GM19035 (cell line): ENCODE data around the gene PCGF3.

Experiments used
- ATAC-seq: cut with Tn5 transposase; IDR thresholded peaks from one replicate; pipeline ENCODE4 v1.9.1; 2021; ENCODE audit not compliant: unreplicated experiment

Gene PCGF3, protein sequence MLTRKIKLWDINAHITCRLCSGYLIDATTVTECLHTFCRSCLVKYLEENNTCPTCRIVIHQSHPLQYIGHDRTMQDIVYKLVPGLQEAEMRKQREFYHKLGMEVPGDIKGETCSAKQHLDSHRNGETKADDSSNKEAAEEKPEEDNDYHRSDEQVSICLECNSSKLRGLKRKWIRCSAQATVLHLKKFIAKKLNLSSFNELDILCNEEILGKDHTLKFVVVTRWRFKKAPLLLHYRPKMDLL

DNA sequence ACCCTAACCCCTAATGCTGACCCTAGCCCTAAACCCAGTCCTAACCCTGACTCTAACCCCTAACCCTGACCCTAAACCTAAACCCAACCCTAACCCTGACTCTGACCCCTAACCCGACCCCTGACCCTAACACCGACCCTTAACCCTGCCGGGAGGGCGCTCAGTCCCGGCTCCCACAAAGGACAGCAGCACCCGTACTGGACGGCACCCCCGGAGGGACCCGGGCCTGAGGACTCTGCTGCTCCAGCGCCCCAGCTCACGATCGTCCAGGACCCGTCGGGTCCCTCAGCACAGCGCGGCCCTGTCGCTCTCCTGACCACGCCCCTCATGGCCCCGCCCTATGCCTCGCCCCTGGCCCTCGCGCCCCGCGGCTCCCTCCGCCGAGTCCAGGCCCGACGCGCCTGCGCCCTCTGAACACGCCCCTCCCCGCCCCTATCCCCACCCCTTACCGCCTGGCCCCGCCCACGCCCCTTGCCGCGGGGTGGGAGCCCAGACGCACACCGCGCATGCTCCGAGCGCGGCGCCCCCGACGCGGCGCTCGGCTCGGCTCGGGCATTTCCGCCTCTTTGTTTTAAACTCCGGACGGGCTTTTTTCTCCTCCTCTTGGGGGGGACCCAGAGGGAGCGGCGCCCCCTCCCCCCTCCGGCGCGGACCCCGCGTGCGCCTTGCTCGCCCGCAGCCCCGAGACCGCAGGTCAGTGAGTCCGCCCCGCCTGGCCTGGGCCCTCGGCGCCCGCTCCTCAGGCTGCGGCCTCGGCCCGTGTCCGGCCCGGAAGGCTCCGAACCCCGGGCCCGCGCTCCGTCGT lies at the start of gene PCGF3:
Gene PCGF3 (plus strand): TSS at position 555 of the 805 bp plus-strand sequence. CDS start 27,849 bp downstream, outside the sequence.
- peak; percentile 94 for ATAC-seq

DNA sequence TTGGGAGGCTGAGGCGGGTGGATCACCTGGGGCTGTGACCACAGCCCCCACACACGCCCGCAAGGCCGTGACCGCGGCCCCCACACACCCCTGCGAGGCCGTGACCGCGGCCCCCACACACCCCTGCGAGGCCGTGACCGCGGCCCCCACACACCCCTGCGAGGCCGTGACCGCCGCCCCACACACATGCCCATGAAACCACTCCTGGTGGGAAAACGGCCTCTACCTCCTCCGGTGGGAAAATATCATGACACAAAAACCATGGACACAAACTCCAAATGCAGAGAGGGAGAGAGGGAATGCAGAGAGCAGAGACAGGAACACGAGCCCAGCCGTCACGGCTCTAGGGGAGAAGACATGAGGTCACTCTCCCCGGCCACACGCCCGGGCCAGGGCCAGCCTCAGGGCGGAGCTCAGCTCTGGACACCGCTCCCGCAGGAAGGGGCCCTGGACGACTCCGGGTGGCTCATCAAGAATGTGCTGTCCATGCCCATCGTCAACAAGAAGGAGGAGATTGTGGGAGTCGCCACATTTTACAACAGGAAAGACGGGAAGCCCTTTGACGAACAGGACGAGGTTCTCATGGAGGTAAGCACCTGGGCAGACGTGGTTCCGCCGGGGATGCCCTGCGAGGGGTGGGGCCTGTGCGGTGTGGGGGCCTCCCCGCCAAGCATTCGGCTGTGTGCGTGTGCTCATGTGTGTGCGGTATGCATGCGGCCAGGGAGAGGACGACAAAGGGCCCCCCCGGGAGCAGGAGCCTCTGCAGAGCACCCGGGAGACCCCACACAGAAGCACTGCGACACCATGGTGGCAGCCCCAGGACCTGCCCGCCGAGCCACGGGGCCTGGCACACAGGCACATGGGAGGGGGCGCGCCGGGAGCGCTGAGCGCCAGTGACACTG lies 48.9 kb upstream of the PCGF3 start:
- ATAC-seq = no peak

DNA sequence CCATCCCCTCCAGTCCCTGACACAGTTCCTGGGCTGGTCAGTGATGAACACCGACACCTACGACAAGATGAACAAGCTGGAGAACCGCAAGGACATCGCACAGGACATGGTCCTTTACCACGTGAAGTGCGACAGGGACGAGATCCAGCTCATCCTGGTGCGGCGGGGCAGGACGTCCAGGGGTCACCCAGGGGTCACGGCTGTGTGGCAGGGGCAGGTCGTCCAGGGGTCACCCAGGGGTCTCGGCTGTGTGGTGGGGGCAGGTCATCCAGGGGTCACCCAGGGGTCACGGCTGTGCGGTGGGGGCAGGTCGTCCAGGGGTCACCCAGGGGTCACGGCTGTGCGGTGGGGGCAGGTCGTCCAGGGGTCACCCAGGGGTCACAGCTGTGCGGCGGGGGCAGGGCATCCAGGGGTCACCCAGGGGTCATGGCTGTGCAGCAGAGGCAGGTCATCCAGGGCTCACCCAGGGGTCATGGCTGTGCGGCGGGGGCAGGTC lies 48.2 kb upstream of the PCGF3 start:
- no peak for ATAC-seq

DNA sequence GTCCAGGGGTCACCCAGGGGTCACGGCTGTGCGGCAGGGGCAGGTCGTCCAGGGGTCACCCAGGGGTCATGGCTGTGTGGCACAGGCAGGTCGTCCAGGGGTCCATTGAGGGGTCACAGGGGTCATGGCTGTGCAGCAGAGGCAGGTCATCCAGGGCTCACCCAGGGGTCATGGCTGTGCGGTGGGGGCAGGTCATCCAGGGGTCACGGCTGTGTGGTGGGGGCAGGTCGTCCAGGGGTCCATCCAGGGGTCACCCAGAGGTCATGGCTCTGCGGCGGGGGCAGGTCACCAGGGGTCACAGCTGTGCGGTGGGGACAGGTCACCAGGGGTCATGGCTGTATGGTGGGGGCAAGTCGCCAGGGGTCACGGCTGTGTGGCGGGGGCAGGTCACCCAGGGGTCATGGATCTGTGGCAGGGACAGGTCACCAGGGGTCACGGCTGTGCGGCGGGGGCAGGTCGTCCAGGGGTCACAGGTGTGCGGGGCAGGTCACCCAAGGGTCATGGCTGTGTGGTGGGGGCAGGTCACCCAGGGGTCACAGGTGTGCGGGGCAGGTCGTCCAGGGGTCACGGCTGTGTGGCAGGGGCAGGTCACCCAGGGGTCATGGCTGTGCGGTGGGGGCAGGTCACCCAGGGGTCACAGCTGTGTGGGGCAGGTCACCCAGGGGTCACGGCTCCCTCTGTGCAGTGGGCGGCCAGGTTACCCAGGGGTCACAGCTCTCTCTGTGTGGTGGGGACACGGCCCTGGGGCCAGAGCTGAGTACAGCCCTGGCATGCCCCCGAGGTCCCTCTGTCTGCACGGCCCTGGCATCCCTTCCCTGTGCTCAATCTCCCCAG lies 47.6 kb upstream of the PCGF3 start:
- ATAC-seq = no peak

DNA sequence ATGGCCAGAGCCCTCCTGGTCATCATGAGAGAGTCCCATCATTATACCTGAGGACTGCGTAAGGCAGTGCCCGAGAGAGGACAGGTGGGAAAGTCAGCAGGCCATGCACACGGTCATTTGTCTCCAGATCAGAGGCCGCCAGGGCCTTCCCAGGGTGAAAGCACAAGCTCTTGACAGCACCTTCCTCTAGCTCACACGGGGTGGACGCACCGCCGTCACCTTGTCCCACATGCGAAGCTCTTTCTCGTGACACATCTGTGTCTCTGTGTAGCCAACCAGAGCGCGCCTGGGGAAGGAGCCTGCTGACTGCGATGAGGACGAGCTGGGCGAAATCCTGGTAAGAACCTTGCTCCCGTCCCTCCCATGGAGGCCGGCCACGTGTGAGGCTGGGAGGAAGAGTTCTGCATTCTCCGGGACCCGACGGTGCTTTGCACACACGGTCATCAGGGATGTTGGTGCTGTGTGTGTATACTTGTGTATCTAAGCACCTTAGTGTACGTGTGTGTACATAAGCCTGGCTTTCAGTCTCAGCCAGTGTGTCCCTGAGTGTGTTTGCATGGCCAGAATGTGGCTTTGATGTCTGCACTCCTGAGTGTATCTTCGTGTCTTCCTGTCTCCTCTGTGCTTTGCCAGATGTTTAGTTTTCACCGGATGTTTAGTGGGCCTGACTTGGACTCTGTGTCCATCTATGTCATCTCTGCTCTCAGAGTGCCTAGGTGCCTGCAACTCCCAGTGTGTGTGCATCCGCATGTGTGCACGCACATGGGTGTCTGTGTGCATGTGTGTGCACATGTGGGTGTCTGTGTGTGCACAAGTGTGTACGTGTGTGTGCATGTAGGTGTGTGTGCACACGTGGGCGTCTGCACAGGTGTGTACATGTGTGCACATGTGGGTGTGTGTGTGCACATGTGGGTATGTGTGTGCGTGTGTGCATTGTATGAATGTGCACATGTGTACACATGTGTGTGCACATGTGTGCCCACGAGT lies 46.7 kb upstream of the PCGF3 start:
- ATAC-seq = no peak

DNA sequence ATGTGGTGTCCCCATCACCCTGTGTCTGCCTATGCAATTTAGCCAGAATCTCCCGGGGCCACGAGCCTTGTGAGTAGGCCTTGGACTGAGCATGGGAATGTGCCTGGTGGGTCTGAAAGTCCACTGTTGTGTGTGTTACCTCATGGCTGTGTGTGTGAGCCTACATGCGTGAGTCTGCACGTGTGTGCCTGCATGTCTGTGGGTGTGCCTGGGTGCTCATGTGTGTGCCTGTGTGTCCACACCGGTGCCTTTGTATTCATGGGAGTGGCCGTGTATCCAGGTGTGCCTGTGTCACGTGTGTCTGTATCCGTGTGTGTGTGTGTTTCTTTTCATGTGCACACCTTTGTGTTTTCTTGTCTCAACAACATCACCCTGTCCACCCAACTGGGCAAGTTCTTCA lies 45.8 kb upstream of the PCGF3 start:
- no peak for ATAC-seq

DNA sequence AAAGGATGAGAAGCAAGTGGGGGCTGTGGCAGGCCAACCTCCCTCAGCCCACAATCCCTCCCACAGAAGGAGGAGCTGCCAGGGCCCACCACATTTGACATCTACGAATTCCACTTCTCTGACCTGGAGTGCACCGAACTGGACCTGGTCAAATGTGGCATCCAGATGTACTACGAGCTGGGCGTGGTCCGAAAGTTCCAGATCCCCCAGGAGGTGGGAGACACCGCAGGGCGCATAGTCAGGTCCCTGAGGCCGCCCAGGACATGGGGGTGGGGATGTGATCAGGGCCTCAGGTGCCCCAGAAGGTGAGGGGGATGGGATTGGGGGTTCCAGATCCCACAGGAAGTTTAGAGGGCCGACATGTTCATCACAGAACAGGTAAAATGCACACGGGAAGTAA lies 45.2 kb upstream of the PCGF3 start:
- no peak for ATAC-seq

DNA sequence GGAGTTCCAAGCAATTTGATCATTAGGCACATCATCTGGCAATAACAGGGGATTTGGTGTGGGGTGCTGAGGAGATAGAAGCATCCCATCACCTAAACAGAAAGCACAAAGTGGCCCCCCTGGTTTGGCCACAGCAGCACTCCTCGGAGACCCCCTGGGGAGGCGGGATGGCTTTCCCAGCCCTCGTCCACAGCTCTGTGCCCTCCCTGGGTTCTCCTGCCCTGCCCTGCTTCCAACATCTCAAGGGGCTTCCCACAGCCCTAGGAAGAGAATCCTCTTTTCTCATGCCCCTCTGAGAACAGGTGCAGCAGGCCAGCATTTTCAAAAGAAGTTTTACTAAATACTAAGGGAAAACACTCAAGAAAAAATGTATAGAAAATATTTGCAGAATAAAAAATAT lies 44.4 kb upstream of the PCGF3 start:
- no peak for ATAC-seq

DNA sequence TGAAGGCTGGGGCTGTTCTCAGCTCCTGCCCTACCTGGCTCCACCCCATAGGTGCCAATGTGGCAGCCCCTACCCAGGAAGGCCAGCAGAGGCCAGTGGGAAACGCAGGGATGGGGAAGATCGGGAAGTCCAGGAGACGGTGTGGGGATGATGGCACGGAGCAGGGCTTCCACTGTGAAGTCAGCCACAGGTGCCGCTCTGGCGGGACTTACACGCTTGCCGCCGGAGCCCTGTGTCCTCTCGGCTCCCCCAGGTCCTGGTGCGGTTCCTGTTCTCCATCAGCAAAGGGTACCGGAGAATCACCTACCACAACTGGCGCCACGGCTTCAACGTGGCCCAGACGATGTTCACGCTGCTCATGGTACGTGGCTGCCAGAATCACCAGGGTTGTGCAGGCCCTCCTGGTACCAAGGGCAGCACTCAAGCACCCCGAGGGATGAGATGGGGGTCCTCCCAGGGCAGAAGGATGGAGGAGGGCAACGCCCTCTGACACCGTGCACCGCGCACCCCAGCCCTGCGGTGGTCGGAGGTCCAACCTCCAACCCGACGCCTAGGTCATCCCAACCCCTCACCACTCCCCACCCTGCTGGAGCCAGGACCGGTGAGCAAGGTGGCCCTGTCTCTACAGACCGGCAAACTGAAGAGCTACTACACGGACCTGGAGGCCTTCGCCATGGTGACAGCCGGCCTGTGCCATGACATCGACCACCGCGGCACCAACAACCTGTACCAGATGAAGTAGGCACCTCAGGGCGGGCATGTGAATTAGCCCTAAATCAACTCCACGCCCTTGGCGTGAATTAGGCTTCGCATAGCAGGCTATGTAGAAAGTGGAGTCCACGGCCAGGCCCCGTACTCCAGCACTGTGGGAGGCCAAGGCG lies 43.5 kb upstream of the PCGF3 start:
- ATAC-seq = no peak

DNA sequence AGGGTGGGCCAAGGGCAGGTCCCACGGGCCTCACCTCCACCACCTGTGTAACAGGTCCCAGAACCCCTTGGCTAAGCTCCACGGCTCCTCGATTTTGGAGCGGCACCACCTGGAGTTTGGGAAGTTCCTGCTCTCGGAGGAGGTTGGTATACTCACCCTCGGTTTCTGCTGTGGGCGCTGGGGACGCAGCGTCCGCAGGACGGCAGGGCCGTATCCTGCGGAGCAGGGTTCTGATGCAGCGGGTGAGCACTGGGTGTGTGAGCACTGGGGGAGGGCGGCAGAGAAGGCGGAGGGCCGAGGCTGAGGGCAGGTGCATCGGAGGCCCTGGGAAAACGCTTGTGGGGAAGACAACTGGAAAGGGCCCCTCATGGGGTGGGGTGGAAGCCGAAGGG lies 42.6 kb upstream of the PCGF3 start:
- no peak for ATAC-seq

DNA sequence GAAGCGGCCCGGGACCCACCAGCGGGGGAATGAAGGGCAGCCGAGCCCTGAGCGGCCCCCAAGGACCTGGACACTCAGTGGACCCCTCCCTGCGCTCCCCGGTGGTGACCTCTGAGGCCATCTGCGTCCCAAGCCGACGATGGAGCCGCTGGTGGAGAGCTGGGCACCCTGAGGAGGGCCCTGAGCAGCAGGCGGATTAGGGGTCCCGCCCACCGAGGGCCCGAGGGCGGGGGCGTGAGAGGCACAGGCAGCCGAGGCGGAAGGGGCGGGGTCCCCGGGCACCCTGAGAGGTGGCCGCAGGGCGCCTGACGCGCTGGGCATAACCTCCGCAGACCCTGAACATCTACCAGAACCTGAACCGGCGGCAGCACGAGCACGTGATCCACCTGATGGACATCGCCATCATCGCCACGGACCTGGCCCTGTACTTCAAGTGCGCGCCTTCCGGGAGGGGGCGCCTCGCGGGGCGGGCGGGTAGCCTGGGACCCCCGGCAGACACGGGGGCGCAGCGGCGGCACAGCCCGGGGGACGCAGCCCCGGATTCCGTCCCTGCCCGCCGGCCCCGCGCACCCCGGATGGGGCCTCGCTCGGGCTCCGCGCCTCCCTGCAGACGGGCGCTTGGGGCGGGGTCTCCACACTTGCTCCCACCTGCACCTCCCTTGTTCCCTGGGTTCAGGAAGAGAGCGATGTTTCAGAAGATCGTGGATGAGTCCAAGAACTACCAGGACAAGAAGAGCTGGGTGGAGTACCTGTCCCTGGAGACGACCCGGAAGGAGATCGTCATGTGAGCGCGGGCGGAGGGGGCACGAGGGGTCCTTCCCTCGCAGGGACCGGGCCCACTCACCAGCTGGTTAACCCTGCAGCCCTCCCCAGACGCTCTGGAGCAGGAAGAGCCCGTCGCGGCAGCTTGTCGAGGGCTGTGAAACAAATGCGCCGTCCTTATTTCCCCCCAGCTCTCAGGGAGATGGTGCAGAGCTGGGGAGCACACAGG lies 41.9 kb upstream of the PCGF3 start:
- peak; percentile 52 for ATAC-seq

DNA sequence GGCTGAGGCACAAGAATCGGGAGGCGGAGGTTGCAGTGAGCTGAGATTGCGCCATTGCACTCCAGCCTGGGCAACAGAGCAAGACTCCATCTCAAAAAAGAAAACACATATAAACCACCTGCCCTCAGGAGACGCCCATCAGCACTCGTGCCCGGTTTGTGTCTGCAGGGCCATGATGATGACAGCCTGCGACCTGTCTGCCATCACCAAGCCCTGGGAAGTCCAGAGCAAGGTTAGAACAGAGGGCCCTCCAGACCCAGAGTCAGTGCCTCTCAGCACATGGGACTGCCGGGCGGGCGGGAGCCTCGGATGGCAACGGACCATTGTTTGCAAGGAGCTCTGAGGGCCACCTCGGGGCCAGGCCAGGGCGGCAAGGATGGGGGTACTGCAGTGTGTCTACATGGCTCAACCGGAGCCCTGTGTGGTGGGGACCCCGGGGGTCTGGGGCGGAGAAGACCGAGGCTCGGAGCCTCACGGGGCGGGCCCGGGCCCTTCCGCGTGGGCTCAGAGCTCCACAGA lies 40.9 kb upstream of the PCGF3 start:
- no peak for ATAC-seq

DNA sequence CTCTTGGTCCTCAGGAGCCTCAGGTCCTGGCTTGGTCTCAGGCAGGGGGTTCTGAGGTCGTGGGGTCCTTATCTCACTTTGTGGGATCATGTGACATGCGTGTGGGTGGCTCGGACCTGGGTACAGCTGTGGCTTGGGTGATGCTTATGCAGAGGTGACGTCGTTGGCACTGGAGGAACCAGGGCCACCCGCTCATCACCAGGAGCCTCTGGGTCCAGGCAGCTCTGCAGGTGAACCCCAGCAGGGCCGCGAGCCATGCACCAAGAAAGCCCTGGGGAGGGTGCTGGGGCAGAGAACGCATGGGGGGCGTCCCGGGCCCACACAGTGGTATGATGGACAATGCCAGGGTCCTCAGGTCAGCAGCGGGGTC lies 40.3 kb upstream of the PCGF3 start:
- ATAC-seq = no peak

DNA sequence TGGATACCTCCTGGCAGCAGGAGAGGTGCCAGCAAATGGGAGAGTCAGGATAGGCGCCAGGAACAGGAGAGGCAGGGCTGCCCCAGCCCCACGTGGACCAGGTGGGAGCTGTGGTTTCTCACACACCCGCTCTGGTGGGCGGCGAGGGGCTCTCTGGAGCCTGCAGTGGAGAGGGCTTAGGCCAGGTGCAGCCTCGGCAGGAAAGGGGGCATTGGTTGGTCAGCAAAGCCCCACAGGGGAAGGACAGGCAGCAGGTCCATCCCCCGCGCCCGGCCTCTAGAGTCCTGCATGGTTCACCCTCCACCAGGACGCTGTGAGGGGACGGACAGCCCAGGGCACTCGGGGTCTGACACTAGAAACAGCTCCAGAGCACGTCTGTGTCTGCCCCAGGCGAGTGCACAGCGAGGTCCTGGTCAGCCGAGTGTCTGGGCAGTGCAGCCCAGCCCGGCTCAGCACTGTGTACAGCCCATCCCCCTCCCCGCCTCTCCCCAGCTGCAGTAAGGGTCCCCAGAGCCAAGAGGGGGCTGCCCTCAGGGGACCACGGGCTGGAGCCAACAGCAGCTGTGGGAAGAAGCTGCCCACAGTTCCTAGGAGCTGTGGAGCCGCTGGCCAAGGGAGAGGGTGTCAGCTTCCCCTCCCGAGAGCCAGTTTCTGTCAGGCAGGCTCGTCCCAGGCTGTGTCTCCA lies 39.7 kb upstream of the PCGF3 start:
- ATAC-seq = no peak

DNA sequence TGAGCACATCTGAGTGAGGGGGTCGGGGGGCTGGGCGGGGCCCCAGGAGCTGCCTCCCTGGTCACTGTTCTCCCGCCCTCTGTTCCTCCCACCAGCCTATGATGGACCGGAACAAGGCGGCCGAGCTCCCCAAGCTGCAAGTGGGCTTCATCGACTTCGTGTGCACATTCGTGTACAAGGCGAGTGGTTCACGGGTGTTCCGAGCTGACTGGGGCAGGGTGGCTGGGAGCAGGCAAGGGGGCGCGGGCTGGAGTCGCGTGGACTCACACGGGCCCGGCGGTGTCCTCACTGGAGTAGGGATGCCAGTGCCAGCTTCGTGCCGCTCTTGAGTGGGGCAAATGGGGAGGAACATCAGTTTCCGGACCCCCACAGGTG lies 39.2 kb upstream of the PCGF3 start:
- no peak for ATAC-seq

DNA sequence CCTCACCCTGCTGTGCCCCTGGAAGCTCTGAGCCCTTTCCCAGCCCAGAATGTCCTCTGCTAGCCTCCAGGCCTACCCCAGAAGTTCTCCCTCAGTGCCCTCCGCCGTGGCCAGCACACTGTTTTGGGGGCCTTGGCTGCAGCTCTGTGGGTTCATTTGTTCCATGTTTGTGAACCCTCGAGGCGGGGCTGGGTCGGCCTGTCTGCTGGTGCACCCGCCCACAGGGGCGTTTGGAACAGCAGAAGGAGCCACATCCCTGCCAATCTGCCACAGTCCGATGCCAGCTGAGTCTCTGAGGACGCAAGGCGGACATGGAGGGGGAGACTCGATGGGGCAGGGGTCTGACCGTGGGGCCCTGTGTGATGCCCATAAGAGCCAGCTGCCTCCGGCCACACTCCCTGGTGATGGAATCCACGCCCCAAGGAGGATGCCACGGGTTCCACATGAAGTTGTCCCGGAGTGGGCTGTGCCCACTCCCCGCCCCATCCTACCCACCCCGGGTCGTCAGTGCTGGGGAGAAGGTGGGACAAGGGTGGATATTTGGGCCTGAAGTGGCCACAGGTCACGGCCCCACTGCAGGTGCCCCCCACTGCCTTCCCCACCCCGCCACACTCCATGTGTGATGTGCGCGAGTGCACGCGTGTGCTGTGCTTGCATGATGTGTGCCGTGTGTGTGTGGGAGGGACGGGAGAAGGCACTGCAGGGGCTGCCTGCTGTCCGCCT lies 38.6 kb upstream of the PCGF3 start:
- no peak for ATAC-seq
